HCT116 (cell line): ENCODE measurements around the gene COL26A1. TPM values are rescaled to one million over a fixed set of nuclear protein-coding genes. Genes with fewer than 3 reads are reported as not detected.

Experiments
- ATAC-seq: fragments of 200-7000 bp; cut with Tn5 transposase; 2 replicates; pipeline ENCODE4 v1.9.1; 2020; ENCODE audit warnings: mild to moderate bottlenecking, moderate library complexity
- BruUV-seq: library from RNA; stranded (reverse); fragments of 400-500 nt; replicated peaks from 2 replicates; lab custom pipeline; 2021; lab: Mats Ljungman, UMichigan
- CTCF ChIA-PET: fragments of 300-600 bp; sonication (Branson Sonifier 250); formaldehyde crosslinking; loops from one replicate; lab custom pipeline; 2021; ENCODE audit warnings: antibody characterized with exemption; lab: Charles Lee
- POLR2A ChIA-PET: fragments of 300-600, 350-600 bp; sonication (Branson Sonifier 250); formaldehyde crosslinking; loops from one replicate; lab custom pipeline; 2021; ENCODE audit warnings: antibody characterized with exemption; lab: Charles Lee
- RAD21 ChIA-PET, 2 experiments: fragments of 300-600 bp; sonication (Branson Sonifier 250); formaldehyde crosslinking; loops; one replicate each; lab custom pipeline; 2023; ENCODE audit warnings: low total read pairs in 2 of 2; ENCODE audit not compliant: uncharacterized antibody in 2 of 2, unreplicated experiment in 2 of 2, low non-redundant PET in 1 of 2; lab: Charles Lee
- DNase-seq: peaks from one replicate; pipeline ENCODE4 v3.0.0-alpha.2; 2010; ENCODE audit warnings: low read depth, low spot score
- H2AFZ ChIP-seq: fragments of 200-600 bp; shearing (Covaris generic), sonication (generic); 2 replicates; pipeline ENCODE4 v1.6.1; 2017; ENCODE audit warnings: low read depth, mixed run types, mixed read lengths, antibody characterized with exemption, low read length; ENCODE audit not compliant: poor library complexity, severe bottlenecking
- H3K27ac ChIP-seq: 2 replicates; pipeline ENCODE4 v1.5.1; 2012; ENCODE audit warnings: low read depth, low read length
- H3K27me3 ChIP-seq: fragments of 200-600 bp; sonication (generic); 2 replicates; pipeline ENCODE4 v1.6.1; 2016; ENCODE audit warnings: mixed run types, low read length, mixed read lengths; ENCODE audit not compliant: insufficient read depth
- H3K36me3 ChIP-seq, 2 experiments: fragments of 200-500 bp in 1 of 2; fragments of 200-600 bp in 1 of 2; sonication (Bioruptor generic) in 1 of 2; sonication (generic) in 1 of 2; 2 replicates each; pipeline versions ENCODE4 v1.5.1 to v1.6.1; 2014 to 2016; ENCODE audit warnings: low read length in 2 of 2, inconsistent platforms in 1 of 2, mixed read lengths in 1 of 2, mixed run types in 1 of 2; ENCODE audit not compliant: insufficient read depth in 2 of 2, control insufficient read depth in 1 of 2
- H3K4me1 ChIP-seq, 2 experiments: fragments of 200-600 bp in 1 of 2; sonication (generic) in 1 of 2; 2 replicates each; pipeline versions ENCODE4 v1.5.1 to v1.6.1; 2012 to 2017; ENCODE audit warnings: low read length in 2 of 2, inconsistent platforms in 1 of 2, mild to moderate bottlenecking in 1 of 2, mixed read lengths in 1 of 2, mixed run types in 1 of 2, moderate library complexity in 1 of 2; ENCODE audit not compliant: insufficient read depth in 2 of 2, control insufficient read depth in 1 of 2
- H3K4me2 ChIP-seq: fragments of 200-600 bp; sonication (generic); 2 replicates; pipeline ENCODE4 v1.6.1; 2017; ENCODE audit warnings: mixed run types, low read length, mixed read lengths
- H3K4me3 ChIP-seq, 2 experiments: fragments of 200-600 bp in 1 of 2; sonication (generic) in 1 of 2; replicated peaks in 1 of 2; 2 replicates each; pipeline ENCODE4 v1.5.1; 2011 to 2016; ENCODE audit warnings: low read length in 2 of 2, control low read depth in 1 of 2, low read depth in 1 of 2, mild to moderate bottlenecking in 1 of 2, mixed read lengths in 1 of 2, mixed run types in 1 of 2
- H3K79me2 ChIP-seq: fragments of 200-600 bp; sonication (generic); 2 replicates; pipeline ENCODE4 v1.6.1; 2017; ENCODE audit warnings: mild to moderate bottlenecking, mixed run types, low read length, moderate library complexity, mixed read lengths; ENCODE audit not compliant: insufficient read depth
- H3K9ac ChIP-seq: fragments of 200-600 bp; sonication (generic); 2 replicates; pipeline ENCODE4 v1.6.1; 2016; ENCODE audit warnings: low read length, mixed read lengths
- H3K9me2 ChIP-seq: fragments of 200-600 bp; sonication (generic), shearing (Covaris generic); 2 replicates; pipeline ENCODE4 v1.6.1; 2017; ENCODE audit warnings: mixed run types, mild to moderate bottlenecking, moderate library complexity; ENCODE audit not compliant: insufficient read depth
- H3K9me3 ChIP-seq, 2 experiments: fragments of 200-500 bp in 1 of 2; fragments of 200-600 bp in 1 of 2; sonication (Bioruptor generic) in 1 of 2; sonication (generic) in 1 of 2; 2 replicates each; pipeline ENCODE4 v1.6.1; 2014 to 2017; ENCODE audit warnings: low read length in 2 of 2, mixed read lengths in 2 of 2, inconsistent platforms in 1 of 2, low read depth in 1 of 2, mild to moderate bottlenecking in 1 of 2, mixed run types in 1 of 2, moderate library complexity in 1 of 2; ENCODE audit not compliant: control insufficient read depth in 1 of 2, insufficient read depth in 1 of 2
- H4K20me1 ChIP-seq: fragments of 200-600 bp; sonication (generic), shearing (Covaris generic); 2 replicates; pipeline ENCODE4 v1.6.1; 2017; ENCODE audit warnings: mixed run types, mild to moderate bottlenecking, moderate library complexity; ENCODE audit not compliant: insufficient read depth
- CBX3 ChIP-seq: IDR thresholded peaks from 2 replicates; pipeline ENCODE4 v1.6.1; 2012; ENCODE audit warnings: low read depth
- CEBPB ChIP-seq: IDR thresholded peaks from 2 replicates; pipeline ENCODE4 v1.6.1; 2012; ENCODE audit warnings: low read depth
- EGR1 ChIP-seq: IDR thresholded peaks from 2 replicates; pipeline ENCODE4 v1.6.1; 2012; ENCODE audit warnings: low read depth
- ELF1 ChIP-seq: IDR thresholded peaks from 2 replicates; pipeline ENCODE4 v1.6.1; 2012; ENCODE audit warnings: low read depth, borderline replicate concordance
- EZH2 ChIP-seq: fragments of 200-600 bp; sonication (generic); IDR thresholded peaks from 2 replicates; pipeline ENCODE4 v1.6.1; 2017; ENCODE audit warnings: antibody characterized with exemption, mixed run types
- EZH2phosphoT487 ChIP-seq: fragments of 200-600 bp; IDR thresholded peaks from 2 replicates; pipeline ENCODE4 v1.6.1; 2018; ENCODE audit warnings: antibody characterized with exemption, borderline replicate concordance
- JUND ChIP-seq: IDR thresholded peaks from 2 replicates; pipeline ENCODE4 v1.6.1; 2012
- POLR2A ChIP-seq: IDR thresholded peaks from 2 replicates; pipeline ENCODE4 v1.7.0; 2011; ENCODE audit warnings: borderline replicate concordance; ENCODE audit not compliant: insufficient read depth, insufficient read length; ENCODE audit errors: extremely low read depth
- POLR2AphosphoS5 ChIP-seq: IDR thresholded peaks from 2 replicates; pipeline ENCODE4 v1.6.1; 2011; ENCODE audit warnings: mild to moderate bottlenecking, low read depth, low read length, moderate library complexity
- SIN3A ChIP-seq: IDR thresholded peaks from 2 replicates; pipeline ENCODE4 v1.6.1; 2012; ENCODE audit warnings: low read depth
- SP1 ChIP-seq: IDR thresholded peaks from 2 replicates; pipeline ENCODE4 v1.6.1; 2012; ENCODE audit warnings: low read depth
- TCF7L2 ChIP-seq: IDR thresholded peaks from 2 replicates; pipeline ENCODE4 v1.7.0; 2011; ENCODE audit warnings: borderline replicate concordance, inconsistent platforms; ENCODE audit not compliant: insufficient read depth, insufficient read length; ENCODE audit errors: extremely low read depth
- YY1 ChIP-seq: IDR thresholded peaks from 2 replicates; pipeline ENCODE4 v1.6.1; 2011; ENCODE audit warnings: low read length, low read depth, moderate library complexity, mild to moderate bottlenecking; ENCODE audit not compliant: insufficient replicate concordance; ENCODE audit errors: extremely low read depth
- ZFX ChIP-seq: fragments of 450-650 bp; IDR thresholded peaks from 2 replicates; pipeline ENCODE4 v1.6.1; 2017
- ZNF274 ChIP-seq: fragments of 200-500 bp; sonication (Bioruptor generic); IDR thresholded peaks from 2 replicates; pipeline ENCODE4 v1.6.1; 2014; ENCODE audit warnings: mild to moderate bottlenecking, low read depth, low read length, inconsistent platforms
- intact Hi-C: fragments of 100-400 bp; cut with micrococcal nuclease; formaldehyde crosslinking; loops from 2 replicates; pipeline ENCODE4 v1.10.0; 2022
- total RNA-seq: library from RNA; stranded (reverse); gene quantifications from one replicate; pipeline ENCODE4 v1.2.1, GENCODE V29; 2021; ENCODE audit not compliant: unreplicated experiment
- TF ChIP-seq, protein P1 (sequence below), 3 experiments: fragments of 200-600 bp in 1 of 3; sonication (generic) in 1 of 3; IDR thresholded peaks in 2 of 3; conservative IDR thresholded peaks in 1 of 3; 2 replicates each; pipeline ENCODE4 v1.5.1; 2012 to 2017; ENCODE audit warnings: low read depth in 2 of 3, low read length in 2 of 3, antibody characterized with exemption in 1 of 3, borderline replicate concordance in 1 of 3, control low read depth in 1 of 3, mild to moderate bottlenecking in 1 of 3, mixed read lengths in 1 of 3, mixed run types in 1 of 3, moderate library complexity in 1 of 3; ENCODE audit not compliant: insufficient read depth in 1 of 3
- TF ChIP-seq, protein P2 (sequence below): IDR thresholded peaks from 2 replicates; pipeline ENCODE4 v1.6.1; 2012

COL26A1 gene
- total RNA-seq, 1 experiment from 2014 or later = 0.27 TPM

DNA sequence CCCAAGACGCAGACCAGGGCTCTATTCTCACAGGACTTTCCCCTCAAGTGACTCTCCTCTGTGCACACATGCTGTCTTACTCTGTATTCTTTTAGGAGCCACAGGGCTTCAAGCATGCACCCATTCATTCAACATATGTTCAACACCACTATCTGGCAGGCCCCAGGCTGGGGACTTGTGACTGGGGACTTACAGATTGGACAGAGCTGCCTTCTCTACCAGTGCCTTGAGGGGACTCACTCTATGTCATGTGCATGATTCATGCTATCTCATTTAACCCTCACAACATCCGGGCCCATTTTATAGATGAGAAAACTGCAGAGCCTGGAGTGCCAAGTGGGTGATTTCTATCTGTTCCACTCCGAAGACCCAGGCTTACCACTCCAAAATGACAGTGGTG lies 232.1 kb downstream of the COL26A1 start:
- Histone ChIP-seq H3K4me3 (no peak overlapping the region), H3K27me3 (no peaks in the 10 kb centered on the region), H3K4me1 (peaks cover 15 to 25% of the 10 kb centered on the region in 2 experiments; a peak in 3 of 4 replicates), H3K27ac (no peak overlapping the region), H3K36me3 (no peaks in the 10 kb centered on the region)
- ChIA-PET RAD21 (no interaction called here), CTCF (no interaction called here)
- no TSS peak for BruUV-seq
- TF ChIP-seq, protein P1, sequence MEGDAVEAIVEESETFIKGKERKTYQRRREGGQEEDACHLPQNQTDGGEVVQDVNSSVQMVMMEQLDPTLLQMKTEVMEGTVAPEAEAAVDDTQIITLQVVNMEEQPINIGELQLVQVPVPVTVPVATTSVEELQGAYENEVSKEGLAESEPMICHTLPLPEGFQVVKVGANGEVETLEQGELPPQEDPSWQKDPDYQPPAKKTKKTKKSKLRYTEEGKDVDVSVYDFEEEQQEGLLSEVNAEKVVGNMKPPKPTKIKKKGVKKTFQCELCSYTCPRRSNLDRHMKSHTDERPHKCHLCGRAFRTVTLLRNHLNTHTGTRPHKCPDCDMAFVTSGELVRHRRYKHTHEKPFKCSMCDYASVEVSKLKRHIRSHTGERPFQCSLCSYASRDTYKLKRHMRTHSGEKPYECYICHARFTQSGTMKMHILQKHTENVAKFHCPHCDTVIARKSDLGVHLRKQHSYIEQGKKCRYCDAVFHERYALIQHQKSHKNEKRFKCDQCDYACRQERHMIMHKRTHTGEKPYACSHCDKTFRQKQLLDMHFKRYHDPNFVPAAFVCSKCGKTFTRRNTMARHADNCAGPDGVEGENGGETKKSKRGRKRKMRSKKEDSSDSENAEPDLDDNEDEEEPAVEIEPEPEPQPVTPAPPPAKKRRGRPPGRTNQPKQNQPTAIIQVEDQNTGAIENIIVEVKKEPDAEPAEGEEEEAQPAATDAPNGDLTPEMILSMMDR (IDR thresholded peaks at IDR 0.05 in 2 of 3, conservative IDR thresholded peaks at IDR 0.05 in 1 of 3; ENCODE audit: borderline replicate concordance in 1 of 3, insufficient read depth in 1 of 3, low read depth in 2 of 3, low read length in 2 of 3) = no peak
- TF ChIP-seq TCF7L2 (no peak), CBX3 (no peak), YY1 (no peak), SIN3A (no peak), POLR2A (no peak), JUND (no peak), CEBPB (no peak), EZH2phosphoT487 (no peak), POLR2AphosphoS5 (no peak), EZH2 (no peak), EGR1 (no peak), ZNF274 (no peak), ELF1 (no peak), ZFX (no peak), SP1 (no peak)
- TF ChIP-seq, protein P2, sequence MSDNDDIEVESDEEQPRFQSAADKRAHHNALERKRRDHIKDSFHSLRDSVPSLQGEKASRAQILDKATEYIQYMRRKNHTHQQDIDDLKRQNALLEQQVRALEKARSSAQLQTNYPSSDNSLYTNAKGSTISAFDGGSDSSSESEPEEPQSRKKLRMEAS = no peak
- TF ChIP-seq, all 23 proteins: peak for 0
- intact Hi-C loops = no loop called here
- Histone ChIP-seq H3K9me3 (no peaks in the 10 kb centered on the region), H4K20me1 (no peaks in the 10 kb centered on the region), H2AFZ (no peak overlapping the region), H3K79me2 (no peaks in the 10 kb centered on the region), H3K4me2 (no peak overlapping the region), H3K9me2 (no peaks in the 10 kb centered on the region), H3K9ac (no peak overlapping the region)
- DNase-seq (no peak), ATAC-seq (no peak)
- POLR2A ChIA-PET = no interaction called here
